ENCODE measurements around the gene ZNF775. TPM values are rescaled to one million over a fixed set of nuclear protein-coding genes. Genes with fewer than 3 reads are reported as not detected.

ZNF775 gene
- total RNA-seq, 2 experiments from 2014 or later: 4.2 to 4.4 TPM

- Mint-ChIP-seq H3K9me3 (no peaks in the 10 kb centered on the region), H3K4me3 (peak overlapping the region; percentile 94), H3K36me3 (ENCODE audit: low read depth) (peaks cover 10% of the 10 kb centered on the region), H3K27me3 (no peaks in the 10 kb centered on the region), H3K4me1 (peaks cover 35% of the 10 kb centered on the region), H3K27ac (peak overlapping the region; percentile 89)
- DNase-seq: no peak
- POLR2A ChIA-PET: interaction anchor here (0.6 to 0.8 kb wide), 2 partner anchors 52 to 352 kb away, joined by 3 read pairs; no protein-coding TSS in a partner anchor
- CTCF ChIA-PET: interaction anchor here (0.6 to 2.1 kb wide), 7 partner anchors 11 to 911 kb away, joined by 3 to 6 read pairs (median 4); no protein-coding TSS in a partner anchor
Measured at GRCh38 chr7:150403376-150404171, 24.4 kb downstream of the ZNF775 start.

GRCh38 chr7:150404172-150404804 is 25.2 kb downstream of the ZNF775 start:
- Mint-ChIP-seq H3K27me3 (no peaks in the 10 kb centered on the region), H3K9me3 (no peaks in the 10 kb centered on the region), H3K4me3 (peak overlapping the region; percentile 94), H3K36me3 (ENCODE audit: low read depth) (peaks cover 17% of the 10 kb centered on the region), H3K4me1 (peaks cover 38% of the 10 kb centered on the region), H3K27ac (peak overlapping the region; percentile 89)
- DNase-seq: no peak
- CTCF ChIA-PET: interaction anchor here (0.8 to 2.1 kb wide), 7 partner anchors 11 to 82 kb away, joined by 3 to 6 read pairs (median 3); no protein-coding TSS in a partner anchor
- POLR2A ChIA-PET: interaction anchor here (0.6 to 0.8 kb wide), 2 partner anchors 52 to 351 kb away, joined by 3 read pairs; no protein-coding TSS in a partner anchor

- CTCF ChIA-PET: interaction anchor here (0.8 to 3.3 kb wide), 12 partner anchors 12 to 311 kb away, joined by 3 to 16 read pairs (median 4); partner anchors contain the start of gene GIMAP1
- Mint-ChIP-seq H3K27ac (peak overlapping the region; percentile 95), H3K27me3 (no peaks in the 10 kb centered on the region), H3K9me3 (no peaks in the 10 kb centered on the region), H3K4me1 (peaks cover 38% of the 10 kb centered on the region), H3K4me3 (peak overlapping the region; percentile 94), H3K36me3 (ENCODE audit: low read depth) (peaks cover 22% of the 10 kb centered on the region)
- POLR2A ChIA-PET: interaction anchor here (0.8 kb wide), 1 partner anchor 351 kb away, joined by 3 read pairs; no protein-coding TSS in a partner anchor
- DNase-seq: peak; percentile 79
Measured at GRCh38 chr7:150404805-150405583, 25.9 kb downstream of the ZNF775 start.

- Mint-ChIP-seq H3K4me1 (peaks cover 38% of the 10 kb centered on the region), H3K36me3 (ENCODE audit: low read depth) (peaks cover 25% of the 10 kb centered on the region), H3K27ac (peak overlapping the region; percentile 95), H3K27me3 (no peaks in the 10 kb centered on the region), H3K9me3 (no peaks in the 10 kb centered on the region), H3K4me3 (peak overlapping the region; percentile 94)
- ChIA-PET POLR2A (no interaction called here), CTCF (interaction anchor here (0.6 to 3.3 kb wide), 16 partner anchors 9 to 310 kb away, joined by 3 to 16 read pairs (median 4); partner anchors contain the start of genes GIMAP1 and GIMAP7)
- DNase-seq: peak; percentile 59
Measured at GRCh38 chr7:150405584-150406311, 26.6 kb downstream of the ZNF775 start.

- peak overlapping the region; percentile 94 for H3K4me3 Mint-ChIP-seq
- POLR2A ChIA-PET: interaction anchor here (0.7 kb wide), 1 partner anchor 454 kb away, joined by 3 read pairs; no protein-coding TSS in a partner anchor
- H3K9me3 Mint-ChIP-seq: no peaks in the 10 kb centered on the region
- peaks cover 38% of the 10 kb centered on the region for H3K4me1 Mint-ChIP-seq
- CTCF ChIA-PET: interaction anchor here (0.6 to 3.3 kb wide), 15 partner anchors 9 to 310 kb away, joined by 3 to 16 read pairs (median 4); partner anchors contain the start of genes GIMAP1 and GIMAP7
- H3K27ac Mint-ChIP-seq: peak overlapping the region; percentile 95
- H3K36me3 Mint-ChIP-seq (ENCODE audit: low read depth): peaks cover 28% of the 10 kb centered on the region
- peak; percentile 15 for DNase-seq
- no peaks in the 10 kb centered on the region for H3K27me3 Mint-ChIP-seq
Measured at GRCh38 chr7:150406312-150406566, 27.1 kb downstream of the ZNF775 start.

GRCh38 chr7:150406567-150407421 is 27.7 kb downstream of the ZNF775 start:
- H3K4me1 Mint-ChIP-seq: peaks cover 38% of the 10 kb centered on the region
- H3K36me3 Mint-ChIP-seq (ENCODE audit: low read depth): peaks cover 30% of the 10 kb centered on the region
- H3K27ac Mint-ChIP-seq: peak overlapping the region; percentile 95
- CTCF ChIA-PET: interaction anchor here (0.6 to 3.3 kb wide), 11 partner anchors 12 to 108 kb away, joined by 3 to 16 read pairs (median 3); partner anchors contain the start of gene GIMAP7
- peak overlapping the region; percentile 94 for H3K4me3 Mint-ChIP-seq
- no peaks in the 10 kb centered on the region for H3K27me3 Mint-ChIP-seq
- POLR2A ChIA-PET: interaction anchor here (0.7 kb wide), 1 partner anchor 453 kb away, joined by 3 read pairs; no protein-coding TSS in a partner anchor
- H3K9me3 Mint-ChIP-seq: no peaks in the 10 kb centered on the region
- DNase-seq: peak; percentile 64

GRCh38 chr7:150407588-150408392 is 28.7 kb downstream of the ZNF775 start:
- ChIA-PET POLR2A (no interaction called here), CTCF (interaction anchor here (0.8 to 3.3 kb wide), 7 partner anchors 11 to 107 kb away, joined by 3 to 16 read pairs (median 4); partner anchors contain the start of gene GIMAP7)
- Mint-ChIP-seq H3K4me3 (no peak overlapping the region), H3K27ac (no peak overlapping the region), H3K4me1 (peaks cover 36% of the 10 kb centered on the region), H3K9me3 (no peaks in the 10 kb centered on the region), H3K27me3 (no peaks in the 10 kb centered on the region), H3K36me3 (ENCODE audit: low read depth) (peaks cover 32% of the 10 kb centered on the region)
- no peak for DNase-seq

GRCh38 chr7:150408393-150409299 is 29.5 kb downstream of the ZNF775 start:
- Mint-ChIP-seq H3K4me3 (peak overlapping the region; percentile 18), H3K27me3 (no peaks in the 10 kb centered on the region), H3K4me1 (peaks cover 30% of the 10 kb centered on the region), H3K36me3 (ENCODE audit: low read depth) (peaks cover 34% of the 10 kb centered on the region), H3K9me3 (no peaks in the 10 kb centered on the region), H3K27ac (peak overlapping the region; percentile 83)
- ChIA-PET POLR2A (no interaction called here), CTCF (interaction anchor here (0.6 to 3.3 kb wide), 7 partner anchors 10 to 789 kb away, joined by 3 to 16 read pairs (median 3); no protein-coding TSS in a partner anchor)
- no peak for DNase-seq

GRCh38 chr7:150409300-150410030 is 30.3 kb downstream of the ZNF775 start:
- CTCF ChIA-PET: interaction anchor here (0.6 to 1.6 kb wide), 5 partner anchors 10 to 790 kb away, joined by 3 to 4 read pairs (median 3); no protein-coding TSS in a partner anchor
- H3K4me3 Mint-ChIP-seq: no peak overlapping the region
- H3K27ac Mint-ChIP-seq: no peak overlapping the region
- H3K9me3 Mint-ChIP-seq: no peaks in the 10 kb centered on the region
- no peaks in the 10 kb centered on the region for H3K27me3 Mint-ChIP-seq
- no peak for DNase-seq
- H3K4me1 Mint-ChIP-seq: peaks cover 23% of the 10 kb centered on the region
- peaks cover 35% of the 10 kb centered on the region for H3K36me3 Mint-ChIP-seq (ENCODE audit: low read depth)
- POLR2A ChIA-PET: no interaction called here

Measured in activated CD4-positive, alpha-beta T cell treated with anti-CD3 and anti-CD28 coated beads, Interleukin-2, amount 10 ng/mL, durations not matched to agents 7 days and 5 days (primary cell).